Thymus (tissue), 11 donors: ENCODE data around the gene PPM1J. TPM values are rescaled to one million over a fixed set of nuclear protein-coding genes. Genes with fewer than 3 reads are reported as not detected.

Experiments
- DNase-seq, 9 donors: peaks; one replicate each; pipeline ENCODE4 v3.0.0-alpha.2; 2013; ENCODE audit warnings: low spot score in 9 of 9, low read depth in 6 of 9, missing footprints in 1 of 9
- H3K27ac ChIP-seq, 2 donors: one replicate each; pipeline ENCODE4 v1.5.1; 2013; ENCODE audit warnings: control low read depth in 1 of 2, low read depth in 1 of 2, low read length in 1 of 2, mild to moderate bottlenecking in 1 of 2, moderate library complexity in 1 of 2
- H3K27me3 ChIP-seq, 2 donors: one replicate each; pipeline ENCODE4 v1.5.1; 2013; ENCODE audit warnings: low read length in 1 of 2; ENCODE audit not compliant: control insufficient read depth in 2 of 2, insufficient read depth in 1 of 2
- H3K36me3 ChIP-seq, 2 donors: one replicate each; pipeline ENCODE4 v1.5.1; 2013; ENCODE audit warnings: low read length in 1 of 2, mild to moderate bottlenecking in 1 of 2, moderate library complexity in 1 of 2; ENCODE audit not compliant: control insufficient read depth in 2 of 2, insufficient read depth in 2 of 2
- H3K4me1 ChIP-seq, 2 donors: one replicate each; pipeline ENCODE4 v1.5.1; 2013; ENCODE audit warnings: low read length in 2 of 2; ENCODE audit not compliant: control insufficient read depth in 2 of 2, insufficient read depth in 2 of 2
- H3K4me3 ChIP-seq, 2 donors: one replicate each; pipeline ENCODE4 v1.5.1; 2013; ENCODE audit warnings: low read length in 2 of 2, control low read depth in 1 of 2, mild to moderate bottlenecking in 1 of 2
- H3K9me3 ChIP-seq, 2 donors: one replicate each; pipeline ENCODE4 v1.5.1; 2013; ENCODE audit warnings: low read length in 1 of 2, mild to moderate bottlenecking in 1 of 2; ENCODE audit not compliant: control insufficient read depth in 2 of 2, insufficient read depth in 1 of 2
- WGBS: extraction: QIAGEN DNeasy Blood & Tissue Kit; methylation state at CpG from one replicate; pipeline ENCODE4 v1.1.7; 2013; 5-methylcytosine and 5-hydroxymethylcytosine counted together
- polyA plus RNA-seq: library from polyadenylated mRNA; stranded (reverse); fragments of 200-250 nt; gene quantifications from one replicate; pipeline ENCODE4 v1.2.3, GENCODE V29; 2013
- total RNA-seq: library from RNA; stranded (reverse); fragments of 120-200 nt; gene quantifications from one replicate; pipeline ENCODE4 v1.2.4, GENCODE V29; 2013
- donor health status: healthy.

The PPM1J gene
- total and polyA plus RNA-seq, 2 donors = 1.7 to 8.4 TPM

- 98% methylated on average over 7 of the region's 7 CpGs for WGBS
- no peak for DNase-seq
- peaks cover 0 to 26% of the 10 kb centered on the region in 2 donors for H3K4me1 ChIP-seq
Measured at GRCh38 chr1:112696578-112697314, 18.4 kb downstream of the PPM1J start.

GRCh38 chr1:112695276-112695675 is 19.9 kb downstream of the PPM1J start:
- no peaks in the 10 kb centered on the region for H3K27me3 ChIP-seq
- no peak overlapping the region for H3K27ac ChIP-seq
- H3K9me3 ChIP-seq = no peaks in the 10 kb centered on the region
- no peak overlapping the region for H3K4me3 ChIP-seq
- peaks cover 0 to 11% of the 10 kb centered on the region in 2 donors for H3K4me1 ChIP-seq
- DNase-seq = no peak
- peaks cover 69 to 75% of the 10 kb centered on the region in 2 donors for H3K36me3 ChIP-seq
- 98% methylated on average over 9 of the region's 9 CpGs for WGBS

More at GRCh38 chr1:112696578-112697314, 18.4 kb downstream of the PPM1J start:
- no peak overlapping the region for H3K4me3 ChIP-seq
- H3K9me3 ChIP-seq = no peaks in the 10 kb centered on the region
- peaks cover 72% of the 10 kb centered on the region in 2 donors for H3K36me3 ChIP-seq
- no peak overlapping the region for H3K27ac ChIP-seq
- H3K27me3 ChIP-seq = no peaks in the 10 kb centered on the region

GRCh38 chr1:112694363-112694929 is 20.7 kb downstream of the PPM1J start:
- Histone ChIP-seq H3K4me1 (peaks cover 0 to 4% of the 10 kb centered on the region in 2 donors), H3K27ac (no peak overlapping the region), H3K27me3 (no peaks in the 10 kb centered on the region), H3K9me3 (no peaks in the 10 kb centered on the region), H3K36me3 (peaks cover 68 to 69% of the 10 kb centered on the region in 2 donors), H3K4me3 (no peak overlapping the region)
- DNase-seq = no peak
- 96% methylated on average over 15 of the region's 15 CpGs for WGBS

GRCh38 chr1:112693821-112694220 is 21.3 kb downstream of the PPM1J start:
- Histone ChIP-seq H3K4me1 (peaks cover 0 to 4% of the 10 kb centered on the region in 2 donors), H3K9me3 (no peaks in the 10 kb centered on the region), H3K27ac (no peak overlapping the region), H3K4me3 (no peak overlapping the region), H3K36me3 (peaks cover 68 to 72% of the 10 kb centered on the region in 2 donors), H3K27me3 (no peaks in the 10 kb centered on the region)
- 98% methylated on average over 6 of the region's 6 CpGs for WGBS
- no peak for DNase-seq

- Histone ChIP-seq H3K36me3 (peaks cover 57 to 66% of the 10 kb centered on the region in 2 donors), H3K27me3 (no peaks in the 10 kb centered on the region), H3K4me1 (peaks cover 0 to 8% of the 10 kb centered on the region in 2 donors), H3K4me3 (no peak overlapping the region), H3K9me3 (no peaks in the 10 kb centered on the region), H3K27ac (no peak overlapping the region)
- WGBS = 97% methylated on average over 5 of the region's 5 CpGs
- no peak for DNase-seq
Measured at GRCh38 chr1:112692681-112693080, 22.5 kb downstream of the PPM1J start.

- no peak for DNase-seq
Measured at GRCh38 chr1:112689842-112690237, 25.3 kb downstream of the PPM1J start.

GRCh38 chr1:112689196-112689841 is 25.8 kb downstream of the PPM1J start:
- H3K4me1 ChIP-seq = peaks cover 0 to 15% of the 10 kb centered on the region in 2 donors
- no peak for DNase-seq
- H3K4me3 ChIP-seq = no peak overlapping the region
- WGBS = 93% methylated on average over 9 of the region's 9 CpGs
- peaks cover 38% of the 10 kb centered on the region in 2 donors for H3K36me3 ChIP-seq
- H3K9me3 ChIP-seq = no peaks in the 10 kb centered on the region
- H3K27me3 ChIP-seq = no peaks in the 10 kb centered on the region
- peak overlapping the region; percentile 62 to 85 for H3K27ac ChIP-seq

More at GRCh38 chr1:112689842-112690237, 25.3 kb downstream of the PPM1J start:
- Histone ChIP-seq H3K9me3 (no peaks in the 10 kb centered on the region), H3K36me3 (peaks cover 39 to 44% of the 10 kb centered on the region in 2 donors), H3K27me3 (no peaks in the 10 kb centered on the region), H3K4me1 (peaks cover 0 to 15% of the 10 kb centered on the region in 2 donors), H3K4me3 (no peak overlapping the region), H3K27ac (peak overlapping the region; percentile 62 to 85)
- WGBS = 98% methylated on average over 11 of the region's 11 CpGs

- DNase-seq = no peak
- peak overlapping the region; percentile 85 for H3K27ac ChIP-seq
- no peaks in the 10 kb centered on the region for H3K27me3 ChIP-seq
- no peak overlapping the region for H3K4me3 ChIP-seq
- H3K36me3 ChIP-seq = peaks cover 33 to 34% of the 10 kb centered on the region in 2 donors
- H3K9me3 ChIP-seq = no peaks in the 10 kb centered on the region
- peaks cover 0 to 15% of the 10 kb centered on the region in 2 donors for H3K4me1 ChIP-seq
- 91% methylated on average over 13 of the region's 13 CpGs for WGBS
Measured at GRCh38 chr1:112688781-112689193, 26.3 kb downstream of the PPM1J start.
